Lung microvascular endothelial cell (primary cell): ENCODE data around the gene SLC35E3. TPM values are rescaled to one million over a fixed set of nuclear protein-coding genes. Genes with fewer than 3 reads are reported as not detected.
"Not testable (repeated sequence)": the region's sequence is repeated elsewhere in the genome, so short reads cannot be mapped to it uniquely, and the experiment has no call there.

Experiments used
- DNase-seq, 2 donors: peaks; one replicate each; pipeline versions ENCODE4 v3.0.0 to v3.0.0-alpha.2; 2010; ENCODE audit warnings: low read depth in 2 of 2
- total RNA-seq: library from RNA; depleted of rRNA; stranded (reverse); fragments of >200 nt; gene quantifications from 2 replicates; pipeline ENCODE4 v1.2.1, GENCODE V29; 2014

SLC35E3 gene
- total RNA-seq, 1 donor from 2014 or later: 2.8 TPM

DNA sequence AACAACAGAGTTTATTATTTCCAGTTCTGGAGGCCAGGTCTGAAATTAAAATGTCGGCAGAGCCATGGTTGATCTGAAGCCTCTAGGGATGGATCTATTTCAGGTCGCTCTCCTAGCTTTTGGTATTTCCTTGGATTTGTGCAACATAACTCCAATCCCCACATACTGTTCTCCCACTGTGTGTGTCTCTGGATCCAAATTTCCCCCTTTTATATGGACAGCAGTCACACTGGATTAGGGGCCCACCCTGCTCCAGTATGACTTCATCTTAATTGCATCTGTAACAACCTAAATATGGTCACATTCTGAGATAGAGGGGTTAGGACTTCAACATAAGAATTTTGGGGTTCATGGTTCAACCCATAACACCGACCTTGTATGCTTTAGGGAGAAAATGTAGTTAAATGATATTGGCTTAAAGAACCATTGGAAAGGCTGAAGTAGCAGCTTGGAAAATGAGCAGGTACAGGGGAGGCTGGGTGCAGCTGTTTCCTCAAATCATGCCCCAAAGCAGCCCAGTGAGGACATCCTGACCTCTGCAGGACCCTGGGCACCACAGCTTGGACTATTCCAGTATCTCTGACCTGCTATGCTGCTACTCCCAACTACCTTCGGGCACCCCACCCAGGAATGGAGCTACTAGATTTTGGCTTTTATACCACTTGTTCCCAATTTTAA lies 48.1 kb downstream of the SLC35E3 start:
- no peak for DNase-seq

DNA sequence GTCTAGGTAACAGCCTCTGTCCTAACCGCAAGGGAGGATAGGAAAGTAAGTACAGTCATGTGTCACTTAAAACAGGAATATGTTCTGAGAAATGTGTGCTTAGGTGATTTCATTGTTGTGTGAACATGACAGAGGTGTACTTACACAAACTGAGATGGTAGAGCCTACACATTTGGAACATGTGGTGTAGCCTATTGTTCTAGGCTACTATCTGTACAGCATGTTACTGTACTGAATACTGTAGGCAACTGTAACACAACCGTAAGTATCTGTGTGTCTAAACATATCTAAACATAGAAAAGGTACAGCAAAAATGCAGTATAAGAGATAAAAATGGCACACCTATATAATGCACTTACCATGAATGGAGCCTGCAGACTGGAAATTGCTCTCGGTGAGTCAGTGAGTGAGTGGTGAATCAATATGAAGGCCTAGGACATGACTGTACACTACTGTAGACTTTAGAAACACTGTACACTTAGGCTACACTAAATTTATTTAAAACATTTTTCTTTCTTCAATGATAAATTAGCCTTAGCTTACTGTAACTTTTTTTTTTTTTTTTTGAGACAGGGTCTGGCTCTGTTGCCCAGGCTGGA lies 48.8 kb downstream of the SLC35E3 start:
- DNase-seq: peak in 1 of 2 donors; percentile 64

DNA sequence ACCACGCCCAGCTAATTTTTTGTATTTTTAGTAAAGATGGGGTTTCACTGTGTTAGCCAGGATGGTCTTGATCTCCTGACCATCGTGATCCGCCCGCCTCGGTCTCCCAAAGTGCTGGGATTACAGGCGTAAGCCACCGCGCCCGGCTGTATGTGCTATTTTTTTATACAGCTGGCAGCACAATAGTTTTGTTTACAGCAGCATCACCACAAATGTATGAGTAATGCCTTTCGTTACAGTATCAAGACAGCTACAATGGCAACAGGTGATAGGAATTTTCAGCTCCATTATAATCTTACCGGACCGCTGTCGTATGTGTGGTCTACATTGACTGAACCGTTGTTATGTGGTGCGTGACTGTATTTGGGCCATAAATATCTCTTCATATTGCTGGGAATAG lies 50.4 kb downstream of the SLC35E3 start:
- DNase-seq: no peak

DNA sequence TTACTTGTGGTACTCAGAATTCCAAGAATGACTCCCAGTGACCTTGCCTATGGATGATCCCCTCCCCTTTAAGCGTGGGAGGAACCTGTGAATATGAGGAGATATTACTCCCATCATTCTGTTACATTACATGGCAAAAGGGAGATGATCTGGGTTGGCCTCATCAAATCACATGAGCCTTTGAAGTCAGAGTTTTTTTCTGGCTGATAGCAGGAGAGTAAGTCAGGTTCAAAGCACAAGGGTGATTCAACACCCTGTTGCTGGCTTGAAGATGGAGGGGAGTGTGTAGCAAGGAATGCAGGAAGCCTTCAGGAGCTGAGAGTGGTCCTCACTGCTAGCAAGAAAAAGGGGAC lies 52.9 kb downstream of the SLC35E3 start:
- DNase-seq: no peak

DNA sequence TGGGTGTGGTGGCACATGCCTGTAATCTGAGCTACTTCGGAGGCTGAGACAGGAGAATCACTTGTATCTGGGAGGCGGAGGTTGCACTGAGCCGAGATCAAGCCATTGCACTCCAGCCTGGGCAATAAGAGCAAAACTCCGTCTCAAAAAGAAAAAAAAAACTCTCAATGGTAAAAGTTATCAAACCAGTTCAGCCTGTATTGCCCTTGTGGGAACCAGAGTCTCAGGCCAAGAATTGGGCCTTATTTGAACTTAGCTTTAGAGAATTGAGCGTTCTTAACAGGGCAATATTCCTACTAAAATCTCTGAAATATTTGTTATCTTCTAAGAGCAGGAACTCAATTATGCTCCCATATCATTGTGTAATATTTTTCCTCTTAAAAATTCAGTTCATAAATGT lies 54.3 kb downstream of the SLC35E3 start:
- no peak for DNase-seq

DNA sequence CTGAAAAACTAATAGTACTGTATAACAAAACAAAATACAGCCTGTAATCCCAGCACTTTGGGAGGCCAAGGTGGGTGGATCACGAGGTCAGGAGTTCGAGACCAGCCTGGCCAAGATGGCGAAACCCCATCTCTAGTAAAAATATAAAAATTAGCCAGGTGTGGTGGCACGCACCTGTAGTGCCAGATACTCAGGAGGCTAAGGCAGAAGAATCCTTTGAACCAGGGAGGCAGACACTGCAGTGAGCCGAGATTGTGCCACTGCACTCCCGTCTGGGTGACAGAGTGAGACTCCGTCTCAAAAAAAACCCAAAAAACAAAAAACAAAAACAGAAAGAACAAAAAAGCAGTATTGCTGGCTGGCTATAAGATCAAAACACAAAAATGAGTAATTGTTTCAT lies 55.1 kb downstream of the SLC35E3 start:
- DNase-seq: not testable (repeated sequence)

DNA sequence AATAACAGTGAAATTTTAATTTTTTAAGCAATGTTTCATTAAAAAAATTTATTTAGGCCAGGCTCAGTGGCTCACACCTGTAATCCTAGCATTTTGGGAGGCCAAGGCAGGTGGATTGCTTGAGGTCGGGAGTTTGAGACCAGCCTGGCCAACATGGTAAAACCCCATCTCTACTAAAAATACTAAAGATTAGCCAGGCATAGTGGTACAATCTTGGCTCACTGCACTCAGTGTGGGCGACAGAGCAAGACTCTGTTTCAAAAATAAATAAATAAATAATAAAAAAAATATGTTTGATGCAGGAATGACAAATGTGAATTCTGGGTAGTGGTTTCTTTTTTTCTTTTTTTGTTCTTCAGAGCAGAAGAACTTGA lies 56.4 kb downstream of the SLC35E3 start:
- not testable (repeated sequence) for DNase-seq

DNA sequence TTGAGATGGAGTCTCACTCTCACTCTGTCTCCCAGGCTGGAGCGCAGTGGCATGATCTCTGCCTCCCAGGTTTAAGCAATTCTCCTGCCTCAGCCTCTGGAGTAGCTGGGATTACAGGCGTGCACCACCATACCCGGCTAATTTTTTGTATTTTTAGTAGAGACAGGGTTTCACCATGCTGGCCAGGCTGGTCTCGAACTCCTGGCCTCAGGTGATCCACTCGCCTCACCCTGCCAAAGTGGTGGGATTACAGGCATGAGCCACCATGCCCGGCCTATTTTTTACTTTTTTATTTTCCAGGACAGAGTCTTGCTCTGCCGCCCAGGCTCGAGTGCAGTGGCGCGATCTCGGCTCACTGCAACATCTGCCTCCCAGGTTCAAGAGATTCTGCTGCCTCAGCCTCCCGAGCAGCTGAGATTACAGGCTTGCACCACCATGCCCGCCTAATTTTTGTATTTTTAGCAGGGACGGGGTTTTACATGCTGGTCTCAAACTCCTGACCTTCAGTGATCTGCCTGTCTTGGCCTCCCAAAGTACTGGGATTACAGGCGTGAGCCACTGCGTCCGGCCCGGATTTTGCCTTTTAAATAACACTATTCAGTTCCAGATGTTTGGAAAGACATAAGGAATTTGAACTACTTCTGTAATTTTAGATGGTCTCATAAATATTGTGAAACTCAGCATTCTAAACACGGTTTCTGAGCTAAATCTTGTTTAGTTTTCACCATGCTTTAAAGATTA lies 57.1 kb downstream of the SLC35E3 start:
- DNase-seq: not testable (repeated sequence)

DNA sequence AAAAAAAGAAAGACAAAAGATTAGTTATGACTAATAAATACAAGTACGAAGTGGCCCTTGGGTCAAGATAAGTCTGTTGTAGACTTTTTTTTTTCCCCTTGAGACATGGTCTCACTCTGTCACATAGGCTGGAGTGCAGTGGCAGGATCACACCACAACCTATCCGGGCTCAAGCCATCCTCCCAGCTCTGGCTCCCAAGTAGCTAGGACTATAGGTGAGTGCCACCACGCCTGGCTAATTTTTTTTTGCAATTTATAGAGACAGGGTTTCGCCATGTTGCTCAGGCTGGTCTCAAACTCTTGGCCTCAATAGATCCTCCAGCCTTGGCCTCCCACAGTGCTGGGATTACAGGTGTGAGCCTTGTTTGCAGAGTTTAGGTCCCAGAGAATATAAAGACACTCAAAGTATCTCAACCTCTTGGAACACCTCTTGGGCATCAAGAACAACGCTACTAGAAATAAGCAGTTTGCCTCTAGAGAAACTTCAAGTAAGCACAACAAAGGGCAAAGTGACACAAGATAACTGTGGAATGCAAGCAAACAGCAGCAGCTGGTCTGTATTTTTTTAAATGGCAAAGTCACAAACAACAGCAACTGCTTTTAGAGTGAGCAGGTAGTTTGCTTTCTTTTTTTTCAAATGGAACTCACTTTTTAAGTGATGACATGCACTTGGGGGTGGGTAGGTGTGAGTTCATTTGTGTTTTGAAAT lies 58.1 kb downstream of the SLC35E3 start:
- DNase-seq: no peak

DNA sequence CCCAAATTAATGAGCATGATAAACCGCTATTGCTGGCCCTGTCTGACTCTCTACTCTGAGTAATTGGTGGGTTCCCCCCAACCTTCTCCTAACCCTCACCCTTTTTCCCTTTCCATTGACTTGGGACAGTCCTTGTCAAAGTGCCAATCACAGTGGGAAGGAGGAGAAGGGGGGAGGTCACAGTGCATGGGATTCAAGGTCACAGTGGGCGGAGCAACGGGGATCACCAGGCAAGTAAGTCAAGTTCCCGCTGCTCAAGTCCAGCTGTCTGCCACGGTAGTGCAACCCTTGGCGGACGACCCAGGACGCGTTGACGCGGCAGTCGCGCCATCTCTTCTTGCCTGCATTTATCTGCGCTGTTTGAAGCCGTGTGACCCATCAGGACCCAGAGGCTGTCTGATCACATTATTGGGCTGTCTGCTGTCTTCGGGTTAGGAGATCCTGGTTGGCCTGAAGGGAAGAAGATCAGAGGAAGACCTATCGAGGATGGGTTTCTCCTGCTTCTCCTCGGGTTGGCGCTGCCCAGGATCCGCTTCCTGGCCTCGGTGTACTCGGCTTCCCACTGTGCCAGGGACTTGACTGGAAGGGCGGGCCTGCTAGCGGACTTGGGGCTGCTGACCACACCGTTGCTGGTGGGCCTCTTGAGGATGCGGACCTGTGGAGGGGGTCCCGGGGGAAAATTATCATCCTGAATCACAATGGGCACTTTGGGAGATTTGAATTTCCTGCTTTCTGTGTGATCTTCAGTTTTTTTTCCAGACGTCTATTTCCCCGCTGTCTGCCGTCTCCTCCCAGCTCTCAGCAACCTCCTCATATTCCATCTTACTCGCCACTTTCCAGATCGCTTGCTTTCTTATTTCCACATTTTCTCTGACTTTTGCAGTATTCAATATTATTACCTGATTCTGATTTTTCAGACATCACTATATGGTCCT lies 58.9 kb downstream of the SLC35E3 start:
- DNase-seq: no peak

DNA sequence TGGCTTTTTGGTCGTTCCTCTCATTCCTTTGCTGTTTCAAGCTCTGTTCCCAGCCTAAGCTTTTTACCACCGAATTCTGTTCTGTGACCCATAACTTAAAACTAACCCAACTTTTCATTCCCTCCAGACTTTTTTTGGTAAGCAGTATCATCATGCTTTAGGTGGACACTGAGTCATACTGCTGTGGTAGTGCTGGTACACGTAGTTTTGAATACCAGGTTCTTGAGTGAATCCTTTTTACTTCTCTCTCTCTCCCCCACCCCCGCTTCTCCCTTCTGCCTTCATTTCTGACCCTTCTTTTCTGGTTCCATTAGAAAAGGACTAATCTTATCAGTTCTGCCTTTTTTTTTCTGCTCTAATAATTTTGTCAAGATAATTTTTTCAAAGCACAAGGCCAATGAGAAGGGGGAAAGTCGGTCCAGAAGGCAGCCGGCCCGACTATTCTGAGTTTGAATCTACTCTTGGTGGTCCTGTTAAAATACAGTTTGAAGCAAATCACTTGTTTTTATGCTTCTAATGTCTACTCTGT lies 59.7 kb downstream of the SLC35E3 start:
- DNase-seq: no peak

DNA sequence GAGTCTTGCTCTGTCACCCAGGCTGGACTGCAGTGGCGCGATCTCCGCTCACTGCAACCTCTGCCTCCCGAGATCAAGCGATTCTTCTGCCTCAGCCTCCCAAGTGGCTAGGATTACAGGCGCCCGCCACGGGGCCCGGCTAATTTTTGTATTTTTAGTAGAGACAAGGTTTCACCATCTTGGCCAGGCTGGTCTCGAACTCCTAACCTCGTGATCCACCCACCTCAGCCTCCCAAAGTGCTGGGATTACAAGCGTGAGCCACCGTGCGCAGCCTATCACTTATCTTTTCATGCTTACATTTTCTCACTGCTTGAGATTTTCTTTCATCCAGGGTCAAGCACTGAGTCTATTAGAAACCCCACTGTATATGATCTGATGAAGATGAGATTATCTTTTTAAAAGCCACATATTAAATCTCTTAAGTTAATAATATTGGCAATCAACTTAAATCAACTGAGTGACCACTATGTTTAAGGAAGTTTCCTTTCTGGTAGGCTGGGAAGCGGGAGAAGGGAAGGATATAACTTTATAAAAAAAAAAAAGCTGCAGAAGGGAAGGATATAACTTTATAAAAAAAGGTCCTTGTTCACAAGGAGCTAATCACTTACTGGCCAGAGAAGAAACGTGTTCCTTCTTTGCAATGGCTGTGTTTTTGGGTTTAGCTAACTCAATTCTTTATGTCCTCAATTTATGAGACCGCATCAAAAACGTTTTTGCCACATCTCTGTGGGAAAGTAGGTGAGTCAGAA lies 60.7 kb downstream of the SLC35E3 start:
- no peak for DNase-seq

DNA sequence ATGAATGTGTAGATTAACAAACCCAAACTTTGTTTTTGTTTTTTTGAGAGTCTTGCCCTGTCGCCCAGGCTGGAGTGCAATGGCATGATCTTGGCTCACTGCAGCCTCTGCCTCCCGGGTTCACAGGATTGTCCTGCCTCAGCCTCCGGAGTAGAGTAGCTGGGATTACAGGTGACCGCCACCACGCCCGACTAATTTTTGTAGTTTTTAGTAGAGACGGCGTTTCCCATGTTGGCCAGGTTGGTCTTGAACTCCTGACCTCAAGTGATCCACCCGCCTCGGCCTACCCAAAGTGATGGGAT lies 61.2 kb downstream of the SLC35E3 start:
- DNase-seq: not testable (repeated sequence)

DNA sequence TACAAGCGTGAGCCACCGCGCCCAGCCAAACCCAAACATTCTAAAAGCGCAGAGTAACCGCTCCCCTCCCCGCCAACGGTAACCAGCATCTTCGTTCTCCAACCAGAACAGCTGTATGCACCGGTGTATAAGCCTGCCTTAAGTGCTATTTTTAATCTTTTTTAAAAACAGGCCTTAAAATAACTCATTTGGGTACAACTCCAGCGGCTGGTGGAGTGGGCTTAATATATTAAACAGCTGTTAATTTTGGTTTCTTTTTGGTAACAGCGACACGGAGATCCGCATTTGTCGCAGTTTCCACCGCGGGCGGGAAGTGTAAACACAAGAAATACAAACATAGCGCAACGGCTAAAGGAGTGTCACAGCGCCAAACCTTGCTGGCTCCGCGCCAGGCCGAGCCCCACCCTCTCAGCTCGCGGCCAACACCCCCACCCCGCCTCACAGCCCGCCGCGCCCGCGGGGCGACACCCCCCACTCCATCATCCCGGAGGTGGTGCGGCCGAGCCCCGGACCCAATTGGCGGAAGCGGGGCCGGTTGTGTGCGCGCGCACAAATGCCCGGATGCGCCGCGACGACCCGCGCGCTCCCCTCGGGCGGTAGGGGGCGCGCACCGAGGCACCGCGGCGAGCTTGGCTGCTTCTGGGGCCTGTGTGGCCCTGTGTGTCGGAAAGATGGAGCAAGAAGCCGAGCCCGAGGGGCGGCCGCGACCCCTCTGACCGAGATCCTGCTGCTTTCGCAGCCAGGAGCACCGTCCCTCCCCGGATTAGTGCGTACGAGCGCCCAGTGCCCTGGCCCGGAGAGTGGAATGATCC lies 61.8 kb downstream of the SLC35E3 start, which contains the start of gene MDM2:
Gene MDM2 (plus strand): TSS at position 602 of the 812 bp plus-strand sequence. CDS start 301 bp downstream, outside the sequence.
- peak; percentile 93 for DNase-seq

DNA sequence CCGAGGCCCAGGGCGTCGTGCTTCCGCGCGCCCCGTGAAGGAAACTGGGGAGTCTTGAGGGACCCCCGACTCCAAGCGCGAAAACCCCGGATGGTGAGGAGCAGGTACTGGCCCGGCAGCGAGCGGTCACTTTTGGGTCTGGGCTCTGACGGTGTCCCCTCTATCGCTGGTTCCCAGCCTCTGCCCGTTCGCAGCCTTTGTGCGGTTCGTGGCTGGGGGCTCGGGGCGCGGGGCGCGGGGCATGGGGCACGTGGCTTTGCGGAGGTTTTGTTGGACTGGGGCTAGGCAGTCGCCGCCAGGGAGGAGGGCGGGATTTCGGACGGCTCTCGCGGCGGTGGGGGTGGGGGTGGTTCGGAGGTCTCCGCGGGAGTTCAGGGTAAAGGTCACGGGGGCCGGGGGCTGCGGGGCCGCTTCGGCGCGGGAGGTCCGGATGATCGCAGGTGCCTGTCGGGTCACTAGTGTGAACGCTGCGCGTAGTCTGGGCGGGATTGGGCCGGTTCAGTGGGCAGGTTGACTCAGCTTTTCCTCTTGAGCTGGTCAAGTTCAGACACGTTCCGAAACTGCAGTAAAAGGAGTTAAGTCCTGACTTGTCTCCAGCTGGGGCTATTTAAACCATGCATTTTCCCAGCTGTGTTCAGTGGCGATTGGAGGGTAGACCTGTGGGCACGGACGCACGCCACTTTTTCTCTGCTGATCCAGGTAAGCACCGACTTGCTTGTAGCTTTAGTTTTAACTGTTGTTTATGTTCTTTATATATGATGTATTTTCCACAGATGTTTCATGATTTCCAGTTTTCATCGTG lies 62.6 kb downstream of the SLC35E3 start:
- peak; percentile 95 to 98 for DNase-seq

DNA sequence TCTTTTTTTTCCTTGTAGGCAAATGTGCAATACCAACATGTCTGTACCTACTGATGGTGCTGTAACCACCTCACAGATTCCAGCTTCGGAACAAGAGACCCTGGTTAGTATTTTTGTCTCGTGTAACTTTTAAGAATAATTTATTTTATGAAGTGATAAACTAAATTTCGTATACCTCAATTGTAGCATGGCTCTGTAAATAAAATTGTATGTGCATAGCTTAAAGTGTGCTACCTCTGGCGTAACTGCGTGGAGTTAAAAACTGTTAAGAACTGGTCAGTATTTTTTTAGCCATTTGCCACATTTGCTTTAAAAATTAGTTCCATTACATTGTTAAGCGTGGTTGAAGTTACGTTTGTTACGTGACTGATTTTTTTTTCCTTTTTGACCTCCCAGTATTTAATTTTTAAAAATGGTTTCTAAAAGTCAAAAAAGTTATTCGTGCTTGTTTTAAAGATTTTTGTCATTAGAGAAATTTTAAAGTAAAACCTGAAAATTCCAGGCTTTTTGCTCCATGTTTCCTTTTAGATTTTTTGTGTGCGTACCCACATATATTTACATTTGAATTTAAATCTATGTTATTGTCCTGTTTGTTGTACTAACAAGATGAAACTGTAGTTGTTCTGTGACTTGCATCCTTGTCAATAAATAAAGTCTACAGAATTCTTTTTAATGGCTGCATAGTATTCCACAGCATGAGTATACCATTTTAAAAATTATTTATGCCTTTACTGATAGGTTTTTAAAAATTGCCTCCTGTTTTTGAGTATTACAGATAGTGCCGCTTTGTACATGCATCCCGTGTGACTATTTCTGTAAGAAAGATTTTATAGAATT lies 63.4 kb downstream of the SLC35E3 start:
- no peak for DNase-seq

DNA sequence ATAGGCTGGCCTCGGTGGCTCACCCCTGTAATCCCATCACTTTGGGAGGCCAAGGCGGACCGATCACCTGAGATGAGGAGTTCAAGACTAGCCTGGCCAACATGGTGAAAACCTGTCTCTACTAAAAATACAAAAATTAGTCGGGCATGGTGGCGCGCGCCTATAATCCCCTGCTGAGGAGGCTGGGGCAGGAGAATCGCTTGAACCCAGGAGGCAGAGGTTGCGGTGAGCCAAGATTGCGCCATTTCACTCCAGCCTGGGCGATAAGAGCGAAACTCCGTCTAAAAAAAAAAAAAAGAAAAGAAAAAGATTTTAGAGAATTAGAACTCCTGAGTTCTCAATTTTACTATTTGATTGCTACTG lies 64.0 kb downstream of the SLC35E3 start:
- DNase-seq: not testable (repeated sequence)

DNA sequence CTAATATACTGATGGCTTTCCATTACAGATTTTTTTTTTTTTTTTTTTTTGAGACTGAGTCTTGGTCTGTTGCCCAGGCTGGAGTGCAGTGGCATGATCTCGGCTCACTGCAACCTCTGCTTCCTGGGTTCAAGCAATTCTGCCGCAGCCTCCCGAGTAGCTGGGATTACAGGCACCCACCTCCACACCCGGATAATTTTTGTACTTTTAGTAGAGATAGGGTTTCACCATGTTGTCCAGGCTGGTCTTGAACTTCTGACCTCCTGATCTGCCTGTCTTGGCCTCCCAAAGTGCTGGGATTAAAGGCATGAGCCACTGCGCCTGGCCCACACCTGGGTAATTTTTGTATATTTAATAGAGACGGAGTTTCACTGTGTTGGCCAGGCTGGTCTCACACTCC lies 65.6 kb downstream of the SLC35E3 start:
- not testable (repeated sequence) for DNase-seq
